ENCODE results near the gene SERPINB7.

Gene SERPINB7

DNA sequence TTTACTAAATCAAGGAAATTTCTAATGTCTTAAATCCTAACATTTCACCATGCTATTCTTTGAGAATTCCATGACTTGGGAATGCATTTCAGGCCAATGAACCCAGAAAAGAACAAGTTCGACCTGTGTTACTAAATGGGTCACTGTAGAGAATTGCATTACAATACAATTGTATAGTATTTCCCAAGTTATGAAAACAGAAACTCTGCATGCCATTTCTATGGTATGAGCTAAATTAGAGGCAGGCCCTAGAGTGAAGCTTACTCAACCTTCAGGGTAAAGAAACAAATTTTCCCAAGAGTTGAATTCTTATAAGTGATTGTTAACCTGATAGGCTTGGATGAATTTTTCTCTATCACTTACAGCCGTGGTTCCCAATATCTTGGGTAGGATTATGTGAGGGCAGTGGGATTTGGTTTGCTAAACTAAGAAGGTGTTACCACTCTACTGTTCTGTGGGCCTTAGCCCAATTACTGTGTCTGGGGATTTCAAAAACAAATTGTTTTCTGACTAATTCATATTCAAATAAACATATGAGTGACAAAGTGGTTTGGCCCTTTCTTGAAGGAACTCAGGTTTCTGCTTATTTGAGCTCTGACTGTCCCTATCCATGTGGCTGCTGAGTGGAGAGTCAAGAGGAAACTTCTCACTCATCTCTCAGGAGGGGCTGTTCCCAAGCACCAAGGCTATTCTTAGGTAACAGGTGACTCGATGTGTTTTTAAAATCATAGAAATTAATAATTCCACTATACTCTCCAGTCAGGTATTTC is 11.2 kb upstream of the SERPINB7 start:
- Mint-ChIP-seq H3K4me3 (no peak overlapping the region), H3K27ac (no peak overlapping the region), H3K36me3 (ENCODE audit: low read depth) (no peaks in the 10 kb centered on the region), H3K4me1 (ENCODE audit: low read depth) (no peaks in the 10 kb centered on the region), H3K9me3 (peaks cover 10% of the 10 kb centered on the region), H3K27me3 (ENCODE audit: low read depth) (no peaks in the 10 kb centered on the region)
- DNase-seq (ENCODE audit: low spot score) = no peak

DNA sequence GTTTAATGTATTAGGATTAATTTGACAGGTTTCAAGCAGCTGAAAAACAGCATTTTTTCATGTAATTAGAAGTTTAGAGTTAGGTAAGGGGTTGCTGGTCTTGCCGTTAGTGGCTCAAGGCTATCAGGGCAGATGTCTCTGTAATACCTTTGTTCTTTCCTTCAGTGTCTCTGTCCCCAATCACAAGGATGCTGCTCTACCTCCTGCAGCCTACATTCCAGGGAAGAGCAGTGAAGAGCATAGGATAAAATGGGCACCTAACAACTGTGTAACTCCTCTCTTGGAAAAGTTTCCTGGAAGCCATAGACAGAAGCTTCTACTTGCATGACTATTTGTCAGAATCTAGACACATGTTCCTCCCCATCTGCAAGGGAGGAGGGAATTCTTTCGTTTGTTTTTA is 9.4 kb upstream of the SERPINB7 start:
- H3K4me3 Mint-ChIP-seq = no peak overlapping the region
- H3K27ac Mint-ChIP-seq = no peak overlapping the region
- H3K4me1 Mint-ChIP-seq (ENCODE audit: low read depth) = no peaks in the 10 kb centered on the region
- no peaks in the 10 kb centered on the region for H3K36me3 Mint-ChIP-seq (ENCODE audit: low read depth)
- no peaks in the 10 kb centered on the region for H3K27me3 Mint-ChIP-seq (ENCODE audit: low read depth)
- H3K9me3 Mint-ChIP-seq = no peaks in the 10 kb centered on the region
- DNase-seq (ENCODE audit: low spot score) = no peak

DNA sequence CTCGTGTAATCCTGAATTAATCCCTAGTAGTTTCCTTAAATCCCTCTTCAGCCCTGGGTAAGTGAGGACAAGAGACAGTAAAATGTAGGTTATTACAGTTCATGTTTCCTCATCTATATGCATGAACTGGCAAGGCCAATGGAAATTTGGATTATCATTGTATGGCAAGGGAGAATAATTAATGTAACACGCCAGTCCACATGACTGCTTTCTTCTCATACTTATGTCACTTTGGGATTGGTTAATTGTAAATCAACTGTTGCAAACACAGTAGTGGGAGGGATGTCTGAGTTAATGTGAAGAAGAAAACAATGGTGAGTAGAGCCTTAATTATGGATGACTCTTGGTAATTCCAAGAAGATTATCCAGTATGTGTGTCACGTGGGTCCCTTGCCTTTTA is 1.7 kb upstream of the SERPINB7 start:
- Mint-ChIP-seq H3K4me1 (ENCODE audit: low read depth) (no peaks in the 10 kb centered on the region), H3K27ac (no peak overlapping the region), H3K4me3 (no peak overlapping the region), H3K27me3 (ENCODE audit: low read depth) (no peaks in the 10 kb centered on the region), H3K36me3 (ENCODE audit: low read depth) (no peaks in the 10 kb centered on the region), H3K9me3 (no peaks in the 10 kb centered on the region)
- no peak for DNase-seq (ENCODE audit: low spot score)

DNA sequence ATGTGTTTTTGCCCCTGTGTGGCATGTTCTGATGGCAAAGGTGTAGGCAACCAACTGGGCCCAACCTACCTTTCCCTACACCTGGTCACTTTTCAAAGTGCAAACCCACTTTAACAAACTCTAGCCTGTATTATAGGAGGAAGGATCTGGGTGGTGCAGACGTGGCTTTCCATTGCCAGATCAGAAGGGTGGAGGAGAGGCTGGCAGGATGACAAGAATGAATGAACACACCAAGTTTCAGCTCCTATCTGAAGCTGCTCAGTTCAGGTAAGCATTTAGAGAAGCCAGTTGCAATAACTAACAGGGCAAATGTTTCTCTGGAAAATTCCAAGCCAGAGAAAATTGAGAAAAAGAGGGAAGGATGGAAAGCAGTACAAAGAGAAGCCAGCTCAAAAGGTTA is 707 bp upstream of the SERPINB7 start:
- H3K36me3 Mint-ChIP-seq (ENCODE audit: low read depth) = no peaks in the 10 kb centered on the region
- no peak overlapping the region for H3K27ac Mint-ChIP-seq
- H3K9me3 Mint-ChIP-seq = no peaks in the 10 kb centered on the region
- peaks cover 3% of the 10 kb centered on the region for H3K27me3 Mint-ChIP-seq (ENCODE audit: low read depth)
- H3K4me1 Mint-ChIP-seq (ENCODE audit: low read depth) = no peaks in the 10 kb centered on the region
- H3K4me3 Mint-ChIP-seq = no peak overlapping the region
- DNase-seq (ENCODE audit: low spot score) = no peak

DNA sequence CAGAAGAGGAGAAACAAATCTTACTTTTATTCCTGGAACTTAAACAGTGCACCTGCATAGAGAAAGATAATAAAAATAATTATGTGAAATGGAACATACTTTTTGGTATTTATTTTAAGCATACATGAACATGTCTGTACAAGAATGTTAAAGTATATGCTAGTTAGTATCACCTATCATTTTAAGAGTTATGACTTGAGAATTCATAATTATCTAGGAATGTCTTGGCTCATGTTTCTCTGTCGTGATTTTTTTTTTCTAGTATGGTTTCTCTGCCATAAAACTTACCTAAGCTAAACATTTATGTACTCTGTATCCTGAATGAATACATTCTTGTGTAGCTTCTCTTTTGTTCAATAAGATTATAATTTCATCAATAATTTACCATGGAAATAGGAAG is 4.2 kb downstream of the SERPINB7 start:
- Mint-ChIP-seq H3K9me3 (no peaks in the 10 kb centered on the region), H3K4me3 (no peak overlapping the region), H3K36me3 (ENCODE audit: low read depth) (no peaks in the 10 kb centered on the region), H3K27ac (no peak overlapping the region), H3K4me1 (ENCODE audit: low read depth) (no peaks in the 10 kb centered on the region), H3K27me3 (ENCODE audit: low read depth) (peaks cover 3% of the 10 kb centered on the region)
- no peak for DNase-seq (ENCODE audit: low spot score)

DNA sequence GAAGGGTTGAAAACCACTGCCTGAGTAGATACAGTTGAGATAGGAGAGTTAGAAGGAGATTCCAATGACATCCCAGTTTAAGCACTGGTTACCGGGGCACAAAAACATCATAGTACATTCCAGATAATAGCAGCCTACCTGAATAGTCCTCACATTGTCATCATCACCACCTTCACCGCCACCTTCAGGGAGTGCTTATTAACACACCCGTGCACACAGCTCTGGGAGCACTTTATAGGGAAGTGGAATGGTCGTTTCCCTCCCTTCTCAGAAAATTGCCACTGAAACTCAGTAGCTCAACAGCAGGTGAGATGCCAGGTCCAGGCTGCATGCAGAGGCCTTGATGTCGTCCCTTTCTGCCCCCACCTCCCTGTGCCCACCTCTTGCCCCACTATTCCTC is 8.2 kb downstream of the SERPINB7 start:
- peaks cover 2% of the 10 kb centered on the region for H3K4me1 Mint-ChIP-seq (ENCODE audit: low read depth)
- DNase-seq (ENCODE audit: low spot score) = no peak
- H3K36me3 Mint-ChIP-seq (ENCODE audit: low read depth) = no peaks in the 10 kb centered on the region
- peaks cover 3% of the 10 kb centered on the region for H3K27me3 Mint-ChIP-seq (ENCODE audit: low read depth)
- H3K27ac Mint-ChIP-seq = no peak overlapping the region
- H3K9me3 Mint-ChIP-seq = no peaks in the 10 kb centered on the region
- no peak overlapping the region for H3K4me3 Mint-ChIP-seq

DNA sequence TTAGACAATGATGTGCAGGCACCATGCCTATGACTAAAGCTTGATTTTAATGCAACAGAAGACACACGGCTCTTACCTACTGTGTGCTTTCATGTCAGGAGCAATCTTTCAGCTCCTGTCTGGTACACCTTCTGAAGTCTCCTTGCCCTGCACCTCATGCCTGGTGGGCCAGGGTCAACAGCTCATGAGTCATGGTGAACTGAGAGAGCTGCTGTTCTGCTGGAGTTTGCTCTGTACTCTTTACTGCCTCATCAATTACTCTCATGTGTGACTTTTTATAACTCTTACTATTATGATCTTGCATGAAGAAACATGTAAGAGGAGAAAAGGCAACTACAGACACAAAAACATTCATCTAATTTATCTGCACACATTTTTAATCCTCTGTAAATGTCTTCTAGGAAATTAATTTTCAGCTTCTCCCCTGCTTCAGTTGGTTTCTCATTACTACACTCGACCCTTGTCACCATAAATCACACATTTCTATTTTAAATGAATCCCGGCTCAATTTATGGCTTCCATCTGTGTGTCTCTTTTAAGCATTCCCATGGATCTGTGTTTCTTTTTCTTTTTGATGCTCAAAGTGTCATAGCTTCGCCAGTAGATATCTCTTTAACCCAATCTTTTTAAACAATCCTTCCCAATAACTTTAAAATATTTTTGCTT is 9.7 kb downstream of the SERPINB7 start:
- Mint-ChIP-seq H3K9me3 (no peaks in the 10 kb centered on the region), H3K4me3 (no peak overlapping the region), H3K27ac (no peak overlapping the region), H3K36me3 (ENCODE audit: low read depth) (no peaks in the 10 kb centered on the region), H3K4me1 (ENCODE audit: low read depth) (peaks cover 6% of the 10 kb centered on the region), H3K27me3 (ENCODE audit: low read depth) (no peaks in the 10 kb centered on the region)
- no peak for DNase-seq (ENCODE audit: low spot score)

DNA sequence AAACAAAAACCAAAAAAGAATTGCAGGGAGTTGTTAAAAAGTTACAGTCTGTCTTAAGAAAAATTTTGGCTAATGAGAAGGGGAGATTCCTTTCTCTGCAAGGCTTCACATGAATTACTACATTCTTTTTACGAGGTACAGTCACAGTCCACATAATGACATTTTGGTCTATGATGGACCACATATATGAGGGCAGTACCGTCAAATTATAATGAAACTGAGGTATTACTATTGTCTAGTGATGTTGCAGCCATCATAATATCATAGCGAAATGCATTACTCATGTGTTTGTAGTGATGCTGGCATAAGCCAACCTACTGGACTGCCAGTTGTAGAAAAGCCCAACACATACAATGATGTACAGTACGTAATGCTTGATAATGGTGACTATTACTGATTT is 12.5 kb downstream of the SERPINB7 start:
- Mint-ChIP-seq H3K27ac (no peak overlapping the region), H3K27me3 (ENCODE audit: low read depth) (no peaks in the 10 kb centered on the region), H3K4me1 (ENCODE audit: low read depth) (peaks cover 6% of the 10 kb centered on the region), H3K36me3 (ENCODE audit: low read depth) (no peaks in the 10 kb centered on the region), H3K4me3 (no peak overlapping the region), H3K9me3 (no peaks in the 10 kb centered on the region)
- no peak for DNase-seq (ENCODE audit: low spot score)

DNA sequence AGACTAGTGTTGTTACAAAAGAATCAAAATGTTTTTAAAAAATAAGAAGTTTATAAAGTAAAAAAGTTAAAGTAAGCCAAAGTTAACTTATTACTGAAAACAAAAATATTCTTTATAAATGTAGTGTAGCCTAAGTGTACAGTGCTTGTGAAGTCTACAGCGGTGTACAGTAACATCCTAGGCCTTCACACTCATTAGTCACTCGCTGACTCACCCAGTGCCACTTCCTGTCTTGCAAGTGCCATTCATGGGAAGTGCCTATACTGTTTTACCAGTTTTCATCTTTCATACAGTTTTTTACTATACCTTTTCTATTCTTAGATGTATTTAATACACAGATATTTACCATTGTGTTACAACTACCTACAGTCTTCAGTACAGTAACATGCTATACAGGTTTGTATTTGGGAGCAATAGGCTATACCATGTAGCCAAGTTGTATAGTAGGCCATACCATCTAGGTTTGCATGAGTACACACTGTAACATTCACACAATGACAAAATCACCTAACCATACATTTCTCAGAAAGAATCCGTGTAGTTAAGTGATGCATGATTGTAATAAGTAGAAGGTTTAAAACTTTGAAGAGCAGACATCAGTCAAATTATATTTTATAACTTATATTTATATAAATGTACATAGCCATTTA is 13.4 kb downstream of the SERPINB7 start:
- no peak overlapping the region for H3K4me3 Mint-ChIP-seq
- peaks cover 6% of the 10 kb centered on the region for H3K4me1 Mint-ChIP-seq (ENCODE audit: low read depth)
- H3K36me3 Mint-ChIP-seq (ENCODE audit: low read depth) = no peaks in the 10 kb centered on the region
- no peaks in the 10 kb centered on the region for H3K27me3 Mint-ChIP-seq (ENCODE audit: low read depth)
- DNase-seq (ENCODE audit: low spot score) = peak; percentile 43
- H3K27ac Mint-ChIP-seq = no peak overlapping the region
- no peaks in the 10 kb centered on the region for H3K9me3 Mint-ChIP-seq

DNA sequence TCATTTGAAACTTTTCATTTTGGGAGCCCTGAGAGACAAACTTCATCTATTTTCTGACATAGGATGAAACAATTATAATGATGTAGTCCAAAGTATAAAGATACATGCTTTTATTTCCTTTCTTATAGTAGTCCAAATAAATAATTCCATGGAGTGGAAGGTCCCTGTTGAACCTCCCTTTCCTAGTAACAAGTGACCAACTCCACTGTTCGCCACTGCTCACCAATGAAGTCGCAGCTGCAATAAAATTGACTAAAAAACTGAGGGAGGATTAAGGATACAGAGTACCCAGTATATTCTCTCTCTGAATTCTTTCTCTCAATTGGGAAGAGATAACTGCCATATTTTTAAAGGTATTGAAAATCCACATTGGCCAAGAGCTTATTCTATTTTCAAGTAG is 14.1 kb downstream of the SERPINB7 start:
- no peak for DNase-seq (ENCODE audit: low spot score)
- no peak overlapping the region for H3K27ac Mint-ChIP-seq
- H3K4me3 Mint-ChIP-seq = no peak overlapping the region
- H3K27me3 Mint-ChIP-seq (ENCODE audit: low read depth) = no peaks in the 10 kb centered on the region
- no peaks in the 10 kb centered on the region for H3K36me3 Mint-ChIP-seq (ENCODE audit: low read depth)
- H3K4me1 Mint-ChIP-seq (ENCODE audit: low read depth) = peaks cover 6% of the 10 kb centered on the region
- H3K9me3 Mint-ChIP-seq = no peaks in the 10 kb centered on the region

DNA sequence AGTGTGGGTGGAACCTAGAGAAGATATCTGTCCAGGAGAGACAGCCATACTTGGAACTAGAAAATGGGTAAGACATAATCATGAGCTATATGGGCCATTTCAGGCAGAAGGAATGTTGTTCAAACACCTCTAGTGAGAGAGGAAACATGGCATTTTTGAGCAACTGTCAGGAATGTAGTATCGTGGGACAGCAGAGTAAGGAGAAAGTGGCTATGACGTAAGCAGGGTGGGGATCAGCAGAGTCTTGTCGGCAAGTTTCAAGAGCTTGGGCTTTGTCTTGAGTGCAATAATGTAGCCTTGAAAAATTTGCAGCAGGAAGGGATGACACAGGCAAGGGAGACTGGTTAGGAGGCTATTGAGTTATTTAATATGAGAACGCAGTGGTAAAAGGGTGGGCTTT is 20.4 kb downstream of the SERPINB7 start:
- no peak overlapping the region for H3K27ac Mint-ChIP-seq
- H3K4me3 Mint-ChIP-seq = no peak overlapping the region
- peaks cover 3% of the 10 kb centered on the region for H3K27me3 Mint-ChIP-seq (ENCODE audit: low read depth)
- no peaks in the 10 kb centered on the region for H3K36me3 Mint-ChIP-seq (ENCODE audit: low read depth)
- no peaks in the 10 kb centered on the region for H3K9me3 Mint-ChIP-seq
- no peaks in the 10 kb centered on the region for H3K4me1 Mint-ChIP-seq (ENCODE audit: low read depth)
- DNase-seq (ENCODE audit: low spot score) = no peak

DNA sequence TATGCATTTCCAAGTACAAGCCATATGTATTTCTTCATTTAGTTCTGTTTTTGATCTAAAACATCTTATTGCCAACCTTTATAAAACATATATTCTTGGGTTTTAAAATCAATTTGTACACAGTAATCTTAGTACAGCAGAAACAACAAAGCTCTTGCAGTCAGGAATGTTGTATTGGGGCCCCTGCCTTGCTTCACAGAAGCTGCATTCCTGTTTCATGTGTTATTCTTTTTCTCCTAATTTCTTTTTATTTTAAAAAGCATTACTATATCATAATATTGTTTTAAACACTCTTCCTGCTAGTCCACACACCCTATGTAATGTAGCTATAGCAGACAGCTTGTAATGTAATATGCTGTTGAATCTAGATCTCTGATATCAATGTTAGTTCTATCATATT is 24.0 kb downstream of the SERPINB7 start:
- no peaks in the 10 kb centered on the region for H3K4me1 Mint-ChIP-seq (ENCODE audit: low read depth)
- peaks cover 3% of the 10 kb centered on the region for H3K27me3 Mint-ChIP-seq (ENCODE audit: low read depth)
- H3K9me3 Mint-ChIP-seq = no peaks in the 10 kb centered on the region
- H3K36me3 Mint-ChIP-seq (ENCODE audit: low read depth) = no peaks in the 10 kb centered on the region
- no peak overlapping the region for H3K4me3 Mint-ChIP-seq
- no peak for DNase-seq (ENCODE audit: low spot score)
- H3K27ac Mint-ChIP-seq = no peak overlapping the region

DNA sequence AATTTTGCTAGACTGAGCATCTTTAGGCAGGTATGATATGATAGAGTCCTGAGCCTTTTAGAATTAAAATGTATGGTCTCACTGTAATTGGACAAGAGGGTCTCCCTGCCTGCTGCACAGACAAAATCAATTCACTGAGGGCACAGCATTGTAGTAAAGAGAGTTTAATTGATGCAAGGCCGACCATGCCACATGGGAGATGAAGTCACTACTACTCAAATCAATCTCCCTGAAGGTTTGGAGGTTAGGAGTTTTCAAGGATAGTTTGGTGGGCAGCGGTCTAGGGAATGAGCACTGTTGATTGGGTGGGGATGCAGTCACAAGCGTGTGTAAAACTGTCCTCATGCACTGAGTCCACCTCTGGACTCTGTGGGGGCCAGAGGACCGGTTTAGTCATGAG is 26.1 kb downstream of the SERPINB7 start:
- DNase-seq (ENCODE audit: low spot score) = no peak
- Mint-ChIP-seq H3K9me3 (no peaks in the 10 kb centered on the region), H3K4me3 (no peak overlapping the region), H3K27ac (no peak overlapping the region), H3K36me3 (ENCODE audit: low read depth) (no peaks in the 10 kb centered on the region), H3K4me1 (ENCODE audit: low read depth) (no peaks in the 10 kb centered on the region), H3K27me3 (ENCODE audit: low read depth) (peaks cover 3% of the 10 kb centered on the region)

DNA sequence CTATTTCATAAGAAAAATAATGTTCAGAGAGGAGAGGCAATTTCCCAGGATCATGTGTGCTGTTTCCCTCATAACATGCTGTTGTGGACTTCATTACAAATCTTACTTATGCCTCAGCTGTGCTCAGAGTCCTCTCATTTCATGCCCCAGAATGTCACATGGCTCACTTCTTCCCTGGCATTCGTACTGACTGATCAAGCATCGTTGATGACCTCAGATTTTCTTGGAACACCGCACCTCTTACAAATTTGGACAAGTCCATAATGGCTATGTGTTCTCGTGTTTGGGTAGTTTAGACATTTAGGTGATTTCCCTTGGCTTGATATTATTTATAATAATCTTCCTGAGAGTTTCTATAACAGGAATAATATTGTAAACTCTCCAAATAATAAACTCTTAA is 32.9 kb downstream of the SERPINB7 start:
- Mint-ChIP-seq H3K36me3 (ENCODE audit: low read depth) (no peaks in the 10 kb centered on the region), H3K9me3 (no peaks in the 10 kb centered on the region), H3K4me3 (no peak overlapping the region), H3K27ac (no peak overlapping the region), H3K4me1 (ENCODE audit: low read depth) (no peaks in the 10 kb centered on the region), H3K27me3 (ENCODE audit: low read depth) (no peaks in the 10 kb centered on the region)
- no peak for DNase-seq (ENCODE audit: low spot score)
